HG02798 (cell line): ENCODE data around the gene RAB11FIP4.

Experiments used
- ATAC-seq: cut with Tn5 transposase; IDR thresholded peaks from one replicate; pipeline ENCODE4 v1.9.1; 2021; ENCODE audit warnings: mild to moderate bottlenecking; ENCODE audit not compliant: unreplicated experiment, poor library complexity

RAB11FIP4 gene

GRCh38 chr17:31452561-31453110, 61.2 kb downstream of the RAB11FIP4 start:
- no peak for ATAC-seq

- no peak for ATAC-seq
Observed at GRCh38 chr17:31453896-31454295, 62.4 kb downstream of the RAB11FIP4 start.

- ATAC-seq = no peak
Observed at GRCh38 chr17:31456814-31457213, 65.3 kb downstream of the RAB11FIP4 start.

- no peak for ATAC-seq
Observed at GRCh38 chr17:31457391-31458234, 66.1 kb downstream of the RAB11FIP4 start.

- ATAC-seq = no peak
Observed at GRCh38 chr17:31458829-31459228, 67.4 kb downstream of the RAB11FIP4 start.

- no peak for ATAC-seq
Observed at GRCh38 chr17:31459716-31460115, 68.2 kb downstream of the RAB11FIP4 start.

GRCh38 chr17:31460226-31460721, 68.8 kb downstream of the RAB11FIP4 start:
- ATAC-seq = no peak

- no peak for ATAC-seq
Observed at GRCh38 chr17:31461227-31461810, 69.8 kb downstream of the RAB11FIP4 start.

- ATAC-seq = no peak
Observed at GRCh38 chr17:31462261-31462660, 70.8 kb downstream of the RAB11FIP4 start.

GRCh38 chr17:31466096-31466760, 74.8 kb downstream of the RAB11FIP4 start:
- no peak for ATAC-seq

- no peak for ATAC-seq
Observed at GRCh38 chr17:31467502-31468256, 76.2 kb downstream of the RAB11FIP4 start.

- ATAC-seq = no peak
Observed at GRCh38 chr17:31469959-31470358, 78.5 kb downstream of the RAB11FIP4 start.

GRCh38 chr17:31470592-31470991, 79.1 kb downstream of the RAB11FIP4 start:
- ATAC-seq = no peak

- no peak for ATAC-seq
Observed at GRCh38 chr17:31472137-31472536, 80.7 kb downstream of the RAB11FIP4 start.

GRCh38 chr17:31475378-31476162, 84.1 kb downstream of the RAB11FIP4 start:
- ATAC-seq = no peak

- ATAC-seq = no peak
Observed at GRCh38 chr17:31476525-31477416, 85.3 kb downstream of the RAB11FIP4 start.

- no peak for ATAC-seq
Observed at GRCh38 chr17:31477417-31478055, 86.1 kb downstream of the RAB11FIP4 start.

GRCh38 chr17:31479062-31479408, 87.6 kb downstream of the RAB11FIP4 start:
- no peak for ATAC-seq
